ENCODE data around the gene GPC2. TPM values are rescaled to one million over a fixed set of nuclear protein-coding genes. Genes with fewer than 3 reads are reported as not detected.
"Not testable (repeated sequence)": the region's sequence is repeated elsewhere in the genome, so short reads cannot be mapped to it uniquely, and the experiment has no call there.

The GPC2 gene
- total RNA-seq, 4 donors from 2014 or later = 7.3 to 45.4 (median 14.8) TPM

- Histone ChIP-seq H3K27ac (no peak overlapping the region), H3K36me3 (peaks cover 7% of the 10 kb centered on the region), H3K4me3 (no peak overlapping the region), H3K27me3 (no peaks in the 10 kb centered on the region), H3K4me1 (peaks cover 10% of the 10 kb centered on the region), H3K9me3 (no peaks in the 10 kb centered on the region)
- WGBS = 35% methylated on average over 6 of the region's 6 CpGs
- no peak for DNase-seq (ENCODE audit: low spot score in 2 of 2)
- TF ChIP-seq POLR2A (IDR thresholded peaks at IDR 0.05) = no peak
- no peak for TF ChIP-seq POLR2AphosphoS5 (IDR thresholded peaks at IDR 0.05)
- no peak for TF ChIP-seq EP300 (IDR thresholded peaks at IDR 0.05)
- TF ChIP-seq CTCF (IDR thresholded peaks at IDR 0.05) = no peak
These were observed 38.7 kb upstream of the GPC2 start for GRCh38 chr7:100215895-100216294.

DNA sequence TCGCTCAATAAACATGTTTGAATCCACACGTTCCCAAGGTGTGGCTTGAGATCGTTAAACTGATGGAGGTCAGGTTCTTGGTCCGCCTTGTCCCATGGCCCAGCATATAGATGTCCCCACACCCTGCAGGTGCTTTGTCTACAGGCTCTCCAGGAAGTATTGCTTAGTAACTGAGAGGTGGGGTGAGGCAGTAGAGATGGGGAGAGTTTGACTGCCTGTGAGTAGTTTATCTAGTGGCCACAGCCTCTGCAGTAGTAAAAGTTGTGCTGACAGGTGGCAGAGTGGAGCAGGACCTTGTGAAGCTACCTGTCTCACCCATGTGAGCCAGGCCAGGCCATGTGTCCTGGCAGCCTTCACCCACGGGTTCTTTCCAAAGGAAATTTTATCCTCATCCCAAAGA, 37.2 kb upstream of the GPC2 start:
- H3K9me3 ChIP-seq; H3K27ac ChIP-seq; H3K4me3 ChIP-seq; H3K36me3 ChIP-seq; DNase-seq (ENCODE audit: low spot score in 2 of 2); H3K27me3 ChIP-seq: not testable (repeated sequence)
- peaks cover 10% of the 10 kb centered on the region for H3K4me1 ChIP-seq
- 62% methylated on average over 5 of the region's 5 CpGs for WGBS

DNA sequence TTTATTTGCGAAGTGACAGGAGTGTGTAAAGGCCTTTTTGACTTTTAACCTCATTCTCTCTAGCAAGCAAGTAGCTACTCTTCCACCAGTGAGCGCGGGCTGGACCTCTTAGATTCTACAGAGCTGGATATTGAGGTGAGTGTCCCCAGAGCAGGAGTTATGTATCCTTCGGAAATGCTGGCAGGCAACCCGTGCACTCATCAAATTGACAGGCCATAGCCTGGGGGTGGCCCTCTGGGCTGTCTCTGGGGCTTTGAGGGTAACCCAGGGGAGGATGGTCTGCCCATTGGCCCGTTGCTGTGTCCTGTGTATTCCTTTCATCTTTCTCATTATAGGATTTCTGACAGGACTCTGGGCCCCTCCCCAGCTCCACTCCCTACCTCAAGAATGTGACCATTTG, 36.5 kb upstream of the GPC2 start:
- Histone ChIP-seq H3K27ac (no peak overlapping the region), H3K9me3 (no peaks in the 10 kb centered on the region), H3K27me3 (no peaks in the 10 kb centered on the region), H3K4me3 (no peak overlapping the region), H3K4me1 (peaks cover 10% of the 10 kb centered on the region), H3K36me3 (no peaks in the 10 kb centered on the region)
- WGBS = 71% methylated on average over 5 of the region's 6 CpGs
- no peak for DNase-seq (ENCODE audit: low spot score in 2 of 2)
- TF ChIP-seq POLR2A (IDR thresholded peaks at IDR 0.05) (no peak), CTCF (IDR thresholded peaks at IDR 0.05) (no peak), EP300 (IDR thresholded peaks at IDR 0.05) (no peak), POLR2AphosphoS5 (IDR thresholded peaks at IDR 0.05) (no peak)

- no peak overlapping the region for H3K27ac ChIP-seq
- H3K9me3 ChIP-seq = no peaks in the 10 kb centered on the region
- no peak for DNase-seq (ENCODE audit: low spot score in 2 of 2)
- no peak overlapping the region for H3K4me3 ChIP-seq
- H3K4me1 ChIP-seq = peaks cover 10% of the 10 kb centered on the region
- no peaks in the 10 kb centered on the region for H3K27me3 ChIP-seq
- 88% methylated on average over 5 of the region's 5 CpGs for WGBS
- no peak for TF ChIP-seq POLR2AphosphoS5 (IDR thresholded peaks at IDR 0.05)
- no peak for TF ChIP-seq CTCF (IDR thresholded peaks at IDR 0.05)
- TF ChIP-seq EP300 (IDR thresholded peaks at IDR 0.05) = no peak
- TF ChIP-seq POLR2A (IDR thresholded peaks at IDR 0.05) = no peak
- no peaks in the 10 kb centered on the region for H3K36me3 ChIP-seq
These were observed 35.6 kb upstream of the GPC2 start for GRCh38 chr7:100212631-100213286.

GRCh38 chr7:100211342-100211780, 34.2 kb upstream of the GPC2 start:
- Histone ChIP-seq H3K27ac (no peak overlapping the region), H3K4me3 (no peak overlapping the region), H3K9me3 (no peaks in the 10 kb centered on the region), H3K4me1 (peaks cover 10% of the 10 kb centered on the region), H3K36me3 (no peaks in the 10 kb centered on the region), H3K27me3 (no peaks in the 10 kb centered on the region)
- no peak for TF ChIP-seq CTCF (IDR thresholded peaks at IDR 0.05)
- TF ChIP-seq POLR2A (IDR thresholded peaks at IDR 0.05) = no peak
- TF ChIP-seq POLR2AphosphoS5 (IDR thresholded peaks at IDR 0.05) = no peak
- TF ChIP-seq EP300 (IDR thresholded peaks at IDR 0.05) = no peak
- WGBS = 86% methylated on average over 7 of the region's 7 CpGs
- no peak for DNase-seq (ENCODE audit: low spot score in 2 of 2)

DNA sequence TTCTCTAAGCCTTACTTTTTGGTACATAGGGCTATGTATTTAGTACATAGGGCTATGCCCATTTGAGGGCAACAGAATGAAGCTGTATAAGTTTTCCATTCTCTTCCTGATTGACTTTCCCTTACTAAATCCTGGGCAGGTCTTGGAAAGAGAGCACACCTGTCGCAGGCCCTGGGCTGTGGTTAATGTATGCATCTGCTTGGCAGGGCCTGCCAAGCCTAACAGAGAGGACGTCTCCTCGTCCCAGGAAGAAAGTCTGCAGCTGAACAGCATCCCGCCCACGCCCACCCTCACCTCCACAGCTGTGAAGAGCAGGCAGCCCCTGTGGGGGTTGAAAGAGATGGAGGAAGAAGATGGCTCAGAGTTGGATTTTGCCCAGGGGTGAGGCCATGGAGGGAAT, 33.6 kb upstream of the GPC2 start:
- no peak for DNase-seq (ENCODE audit: low spot score in 2 of 2)
- no peaks in the 10 kb centered on the region for H3K27me3 ChIP-seq
- peaks cover 8% of the 10 kb centered on the region for H3K4me1 ChIP-seq
- H3K36me3 ChIP-seq = no peaks in the 10 kb centered on the region
- H3K27ac ChIP-seq = no peak overlapping the region
- no peaks in the 10 kb centered on the region for H3K9me3 ChIP-seq
- TF ChIP-seq POLR2A (IDR thresholded peaks at IDR 0.05) (no peak), CTCF (IDR thresholded peaks at IDR 0.05) (no peak), POLR2AphosphoS5 (IDR thresholded peaks at IDR 0.05) (no peak), EP300 (IDR thresholded peaks at IDR 0.05) (no peak)
- WGBS = 65% methylated on average over 5 of the region's 5 CpGs
- no peak overlapping the region for H3K4me3 ChIP-seq
